ENCODE measurements around the gene DOCK10.

DNA sequence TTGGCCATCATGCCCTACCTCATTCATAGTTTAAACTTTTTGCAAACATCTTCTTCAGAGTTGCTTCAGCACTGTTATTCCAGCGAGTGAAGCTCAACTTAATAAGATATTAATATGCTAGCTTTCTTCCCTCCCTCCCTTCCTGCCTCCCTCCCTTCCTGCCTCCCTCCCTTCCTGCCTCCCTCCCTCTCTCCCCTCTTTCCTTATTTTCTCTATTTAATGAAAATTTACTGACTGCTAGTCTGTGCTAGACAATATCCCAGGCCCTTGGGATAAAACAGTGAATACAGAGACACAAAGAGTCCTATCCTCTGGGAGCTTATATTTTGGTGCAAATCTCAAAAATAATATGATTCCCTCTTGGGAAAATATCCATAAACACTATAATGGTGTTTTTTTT lies 42.9 kb downstream of the DOCK10 start:
- TF ChIP-seq, protein P1, sequence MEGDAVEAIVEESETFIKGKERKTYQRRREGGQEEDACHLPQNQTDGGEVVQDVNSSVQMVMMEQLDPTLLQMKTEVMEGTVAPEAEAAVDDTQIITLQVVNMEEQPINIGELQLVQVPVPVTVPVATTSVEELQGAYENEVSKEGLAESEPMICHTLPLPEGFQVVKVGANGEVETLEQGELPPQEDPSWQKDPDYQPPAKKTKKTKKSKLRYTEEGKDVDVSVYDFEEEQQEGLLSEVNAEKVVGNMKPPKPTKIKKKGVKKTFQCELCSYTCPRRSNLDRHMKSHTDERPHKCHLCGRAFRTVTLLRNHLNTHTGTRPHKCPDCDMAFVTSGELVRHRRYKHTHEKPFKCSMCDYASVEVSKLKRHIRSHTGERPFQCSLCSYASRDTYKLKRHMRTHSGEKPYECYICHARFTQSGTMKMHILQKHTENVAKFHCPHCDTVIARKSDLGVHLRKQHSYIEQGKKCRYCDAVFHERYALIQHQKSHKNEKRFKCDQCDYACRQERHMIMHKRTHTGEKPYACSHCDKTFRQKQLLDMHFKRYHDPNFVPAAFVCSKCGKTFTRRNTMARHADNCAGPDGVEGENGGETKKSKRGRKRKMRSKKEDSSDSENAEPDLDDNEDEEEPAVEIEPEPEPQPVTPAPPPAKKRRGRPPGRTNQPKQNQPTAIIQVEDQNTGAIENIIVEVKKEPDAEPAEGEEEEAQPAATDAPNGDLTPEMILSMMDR (conservative IDR thresholded peaks at IDR 0.05 in 1 of 2, IDR thresholded peaks at IDR 0.05 in 1 of 2; ENCODE audit: low read depth in 1 of 2, low read length in 2 of 2), result no peak
- TF ChIP-seq EZH2 (IDR thresholded peaks at IDR 0.05; ENCODE audit: low read length, missing control alignments), result no peak
